Adrenal gland (tissue), 12 donors: Measurements from ENCODE around the gene SORCS3. TPM values are rescaled to one million over a fixed set of nuclear protein-coding genes. Genes with fewer than 3 reads are reported as not detected.

Experiments used
- DNase-seq, 7 donors: peaks; one replicate each; pipeline ENCODE4 v3.0.0-alpha.2; 2019 to 2020
- H3K27ac ChIP-seq, 5 donors: fragments of 200-600 bp; sonication (generic) in 4 of 5; 1 replicate in 3 of 5; 2 replicates in 2 of 5; pipeline versions ENCODE4 v1.5.1 to v1.8.0; 2016 to 2020; ENCODE audit warnings: mild to moderate bottlenecking in 1 of 5
- H3K27me3 ChIP-seq: fragments of 200-600 bp; 2 replicates; pipeline ENCODE4 v1.8.0; 2021
- H3K36me3 ChIP-seq, 2 donors: fragments of 200-600 bp; replicated peaks in 1 of 2; 1 replicate in 1 of 2; 2 replicates in 1 of 2; pipeline versions ENCODE4 v1.5.1 to v1.8.0; 2018 to 2022
- H3K4me1 ChIP-seq, 2 donors: fragments of 200-600 bp; replicated peaks in 1 of 2; 1 replicate in 1 of 2; 2 replicates in 1 of 2; pipeline versions ENCODE4 v1.5.1 to v1.8.0; 2018 to 2021
- H3K4me3 ChIP-seq, 4 donors: fragments of 200-600 bp; sonication (generic) in 3 of 4; one replicate each; pipeline ENCODE4 v1.5.1; 2016 to 2018
- H3K9me3 ChIP-seq, 3 donors: fragments of 200-600 bp; sonication (generic) in 1 of 3; replicated peaks in 1 of 3; 1 replicate in 2 of 3; 2 replicates in 1 of 3; pipeline versions ENCODE4 v1.5.1 to v1.8.0; 2016 to 2021
- CTCF ChIP-seq, 6 experiments: fragments of 450-650 bp in 4 of 6; fragments of 200-600 bp in 2 of 6; sonication (generic) in 1 of 6; IDR thresholded peaks; 1 replicate in 5 of 6; 2 replicates in 1 of 6; pipeline versions ENCODE4 v1.5.1 to v1.8.0; 2016 to 2021; ENCODE audit warnings: antibody characterized with exemption in 6 of 6, mild to moderate bottlenecking in 2 of 6, moderate library complexity in 1 of 6
- POLR2A ChIP-seq, 2 donors: fragments of 450-650 bp; IDR thresholded peaks; one replicate each; pipeline ENCODE4 v1.6.1; 2017; ENCODE audit warnings: antibody characterized with exemption in 2 of 2, mild to moderate bottlenecking in 2 of 2, moderate library complexity in 1 of 2
- WGBS, 4 donors: extraction: QIAGEN DNeasy Blood & Tissue Kit in 2 of 4; methylation state at CpG; one replicate each; pipeline versions ENCODE4 v1.1.5 to v1.1.7; 2013 to 2017; 5-methylcytosine and 5-hydroxymethylcytosine counted together
- intact Hi-C, 2 donors: fragments of 100-400 bp; cut with DNase I; formaldehyde crosslinking; loops; one replicate each; pipeline versions ENCODE4 v1.14.1 to v1.15.0; 2022 to 2023
- polyA plus RNA-seq, 3 donors: library from polyadenylated mRNA; stranded (reverse); fragments of 200-250 nt in 2 of 3; fragments of 350-450 nt in 1 of 3; fragmentation: Illumina TruSeq in 1 of 3; extraction: RNeasy Lipid Tissue Mini Kit (QIAGEN cat#74804) in 1 of 3; gene quantifications; one replicate each; pipeline ENCODE4 v1.2.3, GENCODE V29; 2013 to 2014
- total RNA-seq, 9 donors: library from RNA; depleted of rRNA in 4 of 9; stranded (reverse); fragments of >200 nt in 4 of 9; fragments of 120-200 nt in 1 of 9; fragmentation: NEBNext Ultra II Directional in 1 of 9; extraction: Animal tissue kit (Norgen Biotek cat#: 25700) in 1 of 9; gene quantifications; one replicate each; pipeline versions ENCODE4 v1.1.0 to v1.2.4, GENCODE V29; 2013 to 2023
- donor health status: healthy with polysubstance abuse.
- donor health status: Bipolar disorder and iron deficiency.
- donor health status: DM: yes; HTN: yes; CAD: no.
- donor health status: DM: no; HTN: no; CAD: no.
- donor health status: DM: no; HTN: no; CAD: no.
- donor health status: DM: yes; HTN: yes; CAD: no.

SORCS3 gene
- total and polyA plus RNA-seq, 12 donors, result 0.22 to 3.4 (median 1.2) TPM; not detected in 2

- Histone ChIP-seq H3K36me3 (no peaks in the 10 kb centered on the region), H3K27ac (no peak overlapping the region), H3K9me3 (no peaks in the 10 kb centered on the region), H3K4me3 (no peak overlapping the region), H3K4me1 (no peaks in the 10 kb centered on the region), H3K27me3 (no peaks in the 10 kb centered on the region)
- TF ChIP-seq POLR2A (IDR thresholded peaks at IDR 0.05) (no peak), CTCF (IDR thresholded peaks at IDR 0.05) (no peak)
- no peak for DNase-seq
- intact Hi-C loops, result no loop called here
- WGBS, 4 donors, result 60 to 77% (median 76%) methylated on average over 3 of the region's 3 CpGs
These were observed 22.5 kb downstream of the SORCS3 start for GRCh38 chr10:104663563-104663962.

GRCh38 chr10:104664205-104664604 lies 23.1 kb downstream of the SORCS3 start:
- no peaks in the 10 kb centered on the region for H3K36me3 ChIP-seq
- no peaks in the 10 kb centered on the region for H3K27me3 ChIP-seq
- H3K27ac ChIP-seq, result no peak overlapping the region
- TF ChIP-seq CTCF (IDR thresholded peaks at IDR 0.05) (no peak), POLR2A (IDR thresholded peaks at IDR 0.05) (no peak)
- 41 to 63% (median 53%) methylated on average over 5 of the region's 5 CpGs for WGBS, 4 donors
- no peak overlapping the region for H3K4me3 ChIP-seq
- intact Hi-C loops, result no loop called here
- H3K4me1 ChIP-seq, result no peaks in the 10 kb centered on the region
- H3K9me3 ChIP-seq, result no peaks in the 10 kb centered on the region
- DNase-seq, result no peak

- DNase-seq, result no peak
- no peak for TF ChIP-seq CTCF (IDR thresholded peaks at IDR 0.05)
- TF ChIP-seq POLR2A (IDR thresholded peaks at IDR 0.05), result no peak
- Histone ChIP-seq H3K4me3 (no peak overlapping the region), H3K9me3 (peaks cover 0 to under 1% (median 0%) of the 10 kb centered on the region in 3 donors), H3K27me3 (no peaks in the 10 kb centered on the region), H3K36me3 (no peaks in the 10 kb centered on the region), H3K27ac (no peak overlapping the region), H3K4me1 (no peaks in the 10 kb centered on the region)
- intact Hi-C loops, result no loop called here
- 55 to 71% (median 70%) methylated on average over 4 of the region's 4 CpGs for whole genome bisulfite sequencing, 4 donors
These were observed 24.1 kb downstream of the SORCS3 start for GRCh38 chr10:104665174-104665573.

- intact Hi-C loops, result no loop called here
These were observed 25.0 kb downstream of the SORCS3 start for GRCh38 chr10:104666106-104666505.

More at GRCh38 chr10:104666106-104666505, 25.0 kb downstream of the SORCS3 start:
- peaks cover 0 to 5% (median 0%) of the 10 kb centered on the region in 3 donors for H3K9me3 ChIP-seq
- TF ChIP-seq CTCF (IDR thresholded peaks at IDR 0.05) (no peak), POLR2A (IDR thresholded peaks at IDR 0.05) (no peak)
- DNase-seq, result no peak
- no peaks in the 10 kb centered on the region for H3K27me3 ChIP-seq
- H3K4me1 ChIP-seq, result no peaks in the 10 kb centered on the region
- 61 to 73% (median 67%) methylated on average over 5 of the region's 5 CpGs for WGBS, 4 donors
- H3K4me3 ChIP-seq, result no peak overlapping the region
- H3K27ac ChIP-seq, result no peak overlapping the region
- no peaks in the 10 kb centered on the region for H3K36me3 ChIP-seq
